GM12873 (cell line): ENCODE measurements around the gene CCDC106.

Source experiments
- TF ChIP-seq, protein P1 (sequence below): IDR thresholded peaks from 2 replicates; pipeline ENCODE4 v1.5.1; 2012; ENCODE audit warnings: low read depth, mild to moderate bottlenecking, moderate library complexity, low read length, control low read depth; ENCODE audit not compliant: insufficient read depth; ENCODE audit errors: missing control alignments

Gene CCDC106

DNA sequence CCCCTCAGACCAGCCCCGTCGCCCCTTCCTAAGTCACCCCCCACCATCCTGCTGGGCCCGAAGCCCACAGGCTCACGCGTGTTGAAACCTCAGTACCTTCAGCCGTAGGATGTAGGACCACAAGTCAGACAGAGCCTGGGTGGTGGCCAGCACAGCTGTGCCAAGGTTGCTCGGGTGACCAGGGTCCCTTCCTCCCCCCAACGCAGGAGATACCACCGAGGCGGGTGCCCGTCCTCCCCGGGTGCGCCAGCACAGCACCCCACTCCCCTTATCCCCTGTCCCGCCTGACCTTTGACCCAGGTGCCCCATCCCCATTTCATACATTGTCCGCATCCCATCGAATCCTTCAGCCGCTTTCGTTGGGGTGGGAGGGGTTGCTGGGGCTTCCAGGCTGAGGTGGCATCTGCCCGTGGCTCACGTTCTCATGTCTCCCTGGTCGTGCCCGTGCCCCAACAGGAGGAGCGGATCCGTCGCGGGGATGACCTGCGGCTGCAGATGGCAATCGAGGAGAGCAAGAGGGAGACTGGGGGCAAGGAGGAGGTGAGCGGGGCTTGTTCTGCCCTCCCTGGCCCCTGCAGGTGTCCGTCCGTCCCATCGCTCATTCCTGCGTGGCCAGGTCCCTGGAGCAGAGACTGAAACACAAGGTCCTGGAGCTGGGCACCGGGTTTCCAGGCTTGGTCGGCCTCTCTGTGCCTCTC, 41.5 kb downstream of the CCDC106 start:
- TF ChIP-seq, protein P1, sequence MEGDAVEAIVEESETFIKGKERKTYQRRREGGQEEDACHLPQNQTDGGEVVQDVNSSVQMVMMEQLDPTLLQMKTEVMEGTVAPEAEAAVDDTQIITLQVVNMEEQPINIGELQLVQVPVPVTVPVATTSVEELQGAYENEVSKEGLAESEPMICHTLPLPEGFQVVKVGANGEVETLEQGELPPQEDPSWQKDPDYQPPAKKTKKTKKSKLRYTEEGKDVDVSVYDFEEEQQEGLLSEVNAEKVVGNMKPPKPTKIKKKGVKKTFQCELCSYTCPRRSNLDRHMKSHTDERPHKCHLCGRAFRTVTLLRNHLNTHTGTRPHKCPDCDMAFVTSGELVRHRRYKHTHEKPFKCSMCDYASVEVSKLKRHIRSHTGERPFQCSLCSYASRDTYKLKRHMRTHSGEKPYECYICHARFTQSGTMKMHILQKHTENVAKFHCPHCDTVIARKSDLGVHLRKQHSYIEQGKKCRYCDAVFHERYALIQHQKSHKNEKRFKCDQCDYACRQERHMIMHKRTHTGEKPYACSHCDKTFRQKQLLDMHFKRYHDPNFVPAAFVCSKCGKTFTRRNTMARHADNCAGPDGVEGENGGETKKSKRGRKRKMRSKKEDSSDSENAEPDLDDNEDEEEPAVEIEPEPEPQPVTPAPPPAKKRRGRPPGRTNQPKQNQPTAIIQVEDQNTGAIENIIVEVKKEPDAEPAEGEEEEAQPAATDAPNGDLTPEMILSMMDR = no peak

DNA sequence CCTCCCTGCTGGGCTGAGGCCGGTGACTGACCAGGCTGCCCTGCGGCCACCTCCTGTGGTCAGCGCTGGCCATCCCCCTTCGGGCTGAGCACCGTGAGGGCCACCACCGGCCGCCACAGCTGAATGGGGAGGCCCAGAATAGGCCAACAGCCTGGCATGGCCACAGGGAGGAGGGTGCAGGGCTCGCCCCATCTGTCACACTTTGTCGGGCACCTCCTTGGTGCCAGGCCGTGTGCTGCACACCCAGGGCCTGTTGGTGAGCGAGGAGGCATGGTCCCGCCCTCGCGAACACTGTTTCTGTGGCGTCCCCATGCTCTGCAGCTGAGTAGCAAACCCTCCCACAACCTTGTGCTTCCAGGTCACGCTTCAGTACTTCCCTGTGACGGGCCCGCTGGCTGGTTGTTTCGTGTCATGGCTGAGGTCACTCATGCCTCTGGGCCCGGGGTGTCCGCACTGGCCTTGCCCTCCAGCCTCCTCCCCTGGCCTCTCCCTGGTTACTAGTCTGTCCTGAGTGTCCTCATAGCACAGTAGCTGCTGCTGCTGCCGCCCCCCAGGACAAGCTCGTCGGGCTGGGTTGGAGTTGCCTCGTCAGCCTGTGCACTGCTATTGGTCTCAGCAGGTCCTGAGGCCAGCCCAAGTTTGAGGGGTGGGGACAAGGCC, 42.2 kb downstream of the CCDC106 start:
- TF ChIP-seq, protein P1 = no peak

GRCh38 chr19:55690769-55691545, 42.9 kb downstream of the CCDC106 start:
- TF ChIP-seq, protein P1 = no peak

DNA sequence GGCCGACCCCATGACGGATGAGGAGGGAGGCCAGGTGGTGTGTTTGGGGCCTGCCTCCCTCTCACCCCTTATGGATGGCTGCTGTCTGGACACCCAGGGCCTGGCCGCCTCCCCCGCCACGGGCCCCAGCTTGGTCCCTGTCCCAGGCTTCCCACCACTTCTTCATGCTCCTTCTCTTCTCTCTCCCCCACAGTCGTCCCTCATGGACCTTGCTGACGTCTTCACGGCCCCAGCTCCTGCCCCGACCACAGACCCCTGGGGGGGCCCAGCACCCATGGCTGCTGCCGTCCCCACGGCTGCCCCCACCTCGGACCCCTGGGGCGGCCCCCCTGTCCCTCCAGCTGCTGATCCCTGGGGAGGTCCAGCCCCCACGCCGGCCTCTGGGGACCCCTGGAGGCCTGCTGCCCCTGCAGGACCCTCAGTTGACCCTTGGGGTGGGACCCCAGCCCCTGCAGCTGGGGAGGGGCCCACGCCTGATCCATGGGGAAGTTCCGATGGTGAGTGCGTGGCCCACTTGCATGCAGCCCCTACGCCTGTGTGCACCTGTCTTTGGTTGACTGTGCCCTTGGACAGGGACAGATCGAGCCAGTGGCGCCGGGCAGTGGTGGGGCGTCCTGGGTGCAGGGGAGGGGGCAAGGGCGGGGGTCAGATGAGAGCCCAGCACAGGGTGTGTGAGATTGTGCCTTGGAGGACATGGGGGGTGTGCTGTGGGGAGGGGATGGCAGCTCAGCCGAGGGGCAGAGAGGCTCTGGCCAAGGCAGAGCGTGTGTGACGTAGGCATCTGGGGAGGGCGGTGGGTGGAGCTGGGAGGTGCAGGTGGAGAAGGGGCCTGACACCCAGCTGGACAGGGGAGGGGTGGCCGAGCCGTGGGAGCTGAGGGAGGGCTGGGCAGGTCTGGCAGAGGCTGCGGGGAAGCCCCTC, 43.8 kb downstream of the CCDC106 start:
- TF ChIP-seq, protein P1 = no peak

- TF ChIP-seq, protein P1 = no peak
Measured at GRCh38 chr19:55692681-55693081, 44.7 kb downstream of the CCDC106 start.

- TF ChIP-seq, protein P1 = no peak
Measured at GRCh38 chr19:55693336-55693974, 45.4 kb downstream of the CCDC106 start.
